Lung (tissue), 12 donors: Measurements from ENCODE around the gene NUDT2. TPM values are rescaled to one million over a fixed set of nuclear protein-coding genes. Genes with fewer than 3 reads are reported as not detected.
"Not testable (repeated sequence)": the region's sequence is repeated elsewhere in the genome, so short reads cannot be mapped to it uniquely, and the experiment has no call there.

Source experiments
- ATAC-seq: fragments of 200-7000 bp; cut with Tn5 transposase; one replicate; pipeline ENCODE4 v1.9.1; 2020; ENCODE audit warnings: moderate number of reproducible peaks; ENCODE audit not compliant: insufficient read depth, low FRiP score
- DNase-seq, 3 donors: peaks; one replicate each; pipeline ENCODE4 v3.0.0-alpha.2; 2013 to 2017
- H3K27ac ChIP-seq, 2 donors: one replicate each; pipeline ENCODE4 v1.5.1; 2013; ENCODE audit warnings: mild to moderate bottlenecking in 2 of 2, moderate library complexity in 2 of 2, control low read depth in 1 of 2, inconsistent platforms in 1 of 2, low read depth in 1 of 2, low read length in 1 of 2
- H3K27me3 ChIP-seq, 3 donors: one replicate each; pipeline ENCODE4 v1.5.1; 2013; ENCODE audit warnings: low read length in 2 of 3; ENCODE audit not compliant: control insufficient read depth in 3 of 3, insufficient read depth in 3 of 3
- H3K36me3 ChIP-seq, 4 donors: one replicate each; pipeline ENCODE4 v1.5.1; 2013; ENCODE audit warnings: low read length in 4 of 4, mild to moderate bottlenecking in 1 of 4, moderate library complexity in 1 of 4; ENCODE audit not compliant: control insufficient read depth in 4 of 4, insufficient read depth in 4 of 4
- H3K4me1 ChIP-seq, 5 donors: one replicate each; pipeline ENCODE4 v1.5.1; 2013; ENCODE audit warnings: low read length in 5 of 5, mild to moderate bottlenecking in 2 of 5, moderate library complexity in 1 of 5; ENCODE audit not compliant: control insufficient read depth in 5 of 5, insufficient read depth in 5 of 5
- H3K4me3 ChIP-seq: one replicate; pipeline ENCODE4 v1.5.1; 2013; ENCODE audit warnings: mild to moderate bottlenecking, control low read depth, moderate library complexity
- H3K9ac ChIP-seq, 2 donors: one replicate each; pipeline ENCODE4 v1.5.1; 2013; ENCODE audit warnings: low read length in 2 of 2, control low read depth in 1 of 2; ENCODE audit not compliant: insufficient read depth in 1 of 2
- H3K9me3 ChIP-seq, 4 donors: one replicate each; pipeline ENCODE4 v1.5.1; 2013; ENCODE audit warnings: low read length in 3 of 4, mild to moderate bottlenecking in 1 of 4, moderate library complexity in 1 of 4; ENCODE audit not compliant: control insufficient read depth in 4 of 4, insufficient read depth in 3 of 4
- WGBS, 2 donors: extraction: QIAGEN DNeasy Blood & Tissue Kit; methylation state at CpG; one replicate each; pipeline ENCODE4 v1.1.7; 2013; 5-methylcytosine and 5-hydroxymethylcytosine counted together
- polyA plus RNA-seq, 2 donors: library from polyadenylated mRNA; stranded (reverse); fragments of 200-250 nt; gene quantifications; one replicate each; pipeline ENCODE4 v1.2.1, GENCODE V29; 2013
- total RNA-seq, 2 donors: library from RNA; depleted of rRNA in 1 of 2; stranded (reverse); fragments of >200 nt in 1 of 2; gene quantifications; one replicate each; pipeline ENCODE4 v1.2.1, GENCODE V29; 2014 to 2021
- TF ChIP-seq, protein P1 (sequence below): IDR thresholded peaks from 2 replicates; pipeline ENCODE4 v1.5.1; 2012; ENCODE audit warnings: mild to moderate bottlenecking; ENCODE audit errors: control extremely low read depth, extremely low read depth
- donor health status: control.
- donor health status: control.
- donor health status: Bipolar disorder and iron deficiency.
- donor health status: healthy.
- donor health status: DM: yes; HTN: yes; CAD: no.

The NUDT2 gene
- total and polyA plus RNA-seq, 4 donors: 11.7 to 20.1 (median 15.6) TPM

DNA sequence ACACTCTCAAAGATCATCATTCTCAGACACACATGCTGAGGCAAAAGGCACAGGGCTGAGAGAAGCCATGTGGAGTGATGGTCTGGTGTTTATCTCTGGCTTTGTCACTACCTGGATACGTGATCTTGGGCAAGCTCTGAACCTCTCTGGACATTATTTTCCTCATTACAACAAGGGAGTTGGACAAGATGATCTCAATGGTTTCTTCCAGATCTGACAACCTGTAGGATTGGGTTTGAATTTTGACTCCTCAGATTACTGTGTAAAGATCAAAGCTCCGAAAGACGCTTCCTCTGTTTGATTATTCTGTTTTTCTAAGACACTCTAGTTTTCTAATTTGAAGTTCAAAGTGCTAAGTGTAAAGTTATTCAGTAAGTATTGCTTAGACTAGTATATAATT lies 20.0 kb downstream of the NUDT2 start:
- Histone ChIP-seq H3K9me3 (no peaks in the 10 kb centered on the region), H3K4me3 (no peak overlapping the region), H3K36me3 (peaks cover 0 to 5% (median 2%) of the 10 kb centered on the region in 4 donors), H3K4me1 (peaks cover 0 to 6% (median 0%) of the 10 kb centered on the region in 5 donors), H3K27me3 (no peaks in the 10 kb centered on the region), H3K27ac (no peak overlapping the region), H3K9ac (no peak overlapping the region)
- TF ChIP-seq, protein P1, sequence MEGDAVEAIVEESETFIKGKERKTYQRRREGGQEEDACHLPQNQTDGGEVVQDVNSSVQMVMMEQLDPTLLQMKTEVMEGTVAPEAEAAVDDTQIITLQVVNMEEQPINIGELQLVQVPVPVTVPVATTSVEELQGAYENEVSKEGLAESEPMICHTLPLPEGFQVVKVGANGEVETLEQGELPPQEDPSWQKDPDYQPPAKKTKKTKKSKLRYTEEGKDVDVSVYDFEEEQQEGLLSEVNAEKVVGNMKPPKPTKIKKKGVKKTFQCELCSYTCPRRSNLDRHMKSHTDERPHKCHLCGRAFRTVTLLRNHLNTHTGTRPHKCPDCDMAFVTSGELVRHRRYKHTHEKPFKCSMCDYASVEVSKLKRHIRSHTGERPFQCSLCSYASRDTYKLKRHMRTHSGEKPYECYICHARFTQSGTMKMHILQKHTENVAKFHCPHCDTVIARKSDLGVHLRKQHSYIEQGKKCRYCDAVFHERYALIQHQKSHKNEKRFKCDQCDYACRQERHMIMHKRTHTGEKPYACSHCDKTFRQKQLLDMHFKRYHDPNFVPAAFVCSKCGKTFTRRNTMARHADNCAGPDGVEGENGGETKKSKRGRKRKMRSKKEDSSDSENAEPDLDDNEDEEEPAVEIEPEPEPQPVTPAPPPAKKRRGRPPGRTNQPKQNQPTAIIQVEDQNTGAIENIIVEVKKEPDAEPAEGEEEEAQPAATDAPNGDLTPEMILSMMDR: no peak
- WGBS, 2 donors: 94 to 98% methylated on average over 3 of the region's 3 CpGs
- ATAC-seq (no peak), DNase-seq (no peak)

DNA sequence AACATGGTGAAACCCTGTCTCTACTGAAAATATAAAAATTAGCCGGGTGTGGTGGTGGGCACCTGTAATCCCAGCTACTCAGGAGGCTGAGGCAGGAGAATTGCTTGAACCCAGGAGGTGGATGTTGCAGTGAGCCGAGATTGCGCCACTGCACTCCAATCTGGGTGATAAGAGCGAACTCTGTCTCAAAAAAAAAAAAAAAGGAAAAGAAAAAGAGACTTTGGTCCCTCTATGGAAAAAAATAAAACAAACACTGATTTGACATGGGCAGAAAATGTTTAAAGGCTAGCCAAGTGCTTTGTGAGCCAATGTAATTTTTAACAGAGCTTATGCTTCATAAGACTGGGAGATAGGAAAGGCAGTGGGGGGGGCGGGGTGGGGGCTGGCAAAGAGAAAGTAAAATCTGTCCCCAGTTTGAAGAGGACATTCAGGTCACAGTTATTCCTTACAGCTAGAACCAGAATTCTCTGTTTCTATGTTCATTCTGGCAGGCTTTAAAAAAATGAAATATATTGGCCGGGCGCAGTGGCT lies 22.8 kb downstream of the NUDT2 start:
- not testable (repeated sequence) for H3K9ac ChIP-seq, H3K36me3 ChIP-seq, ATAC-seq, H3K27ac ChIP-seq, H3K4me1 ChIP-seq, H3K27me3 ChIP-seq, H3K9me3 ChIP-seq, H3K4me3 ChIP-seq
- DNase-seq: peak in 1 of 3 donors; percentile 41
- WGBS, 2 donors: 87 to 92% methylated on average over 7 of the region's 7 CpGs

DNA sequence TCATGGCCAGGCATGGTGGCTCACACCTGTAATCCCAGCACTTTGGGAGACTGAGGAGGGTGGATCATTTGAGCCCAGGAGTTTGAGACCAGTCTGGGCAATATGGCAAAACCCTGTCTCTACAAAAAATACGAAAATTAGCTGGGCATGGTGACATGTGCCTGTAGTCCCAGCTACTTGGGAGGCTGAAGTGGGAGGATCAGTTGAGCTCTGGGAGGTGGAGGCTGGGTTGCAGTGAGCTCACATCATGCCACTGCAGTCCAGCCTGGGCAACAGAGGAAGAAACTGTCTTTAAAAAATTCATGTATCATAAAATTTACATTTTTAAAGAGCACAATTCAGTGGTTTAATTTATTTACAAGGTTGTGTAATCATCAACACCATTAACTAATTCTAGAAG lies 23.6 kb downstream of the NUDT2 start:
- H3K9ac ChIP-seq, H3K27me3 ChIP-seq, H3K4me1 ChIP-seq, DNase-seq, H3K9me3 ChIP-seq, ATAC-seq, H3K36me3 ChIP-seq, H3K27ac ChIP-seq, H3K4me3 ChIP-seq: not testable (repeated sequence)
- 89 to 96% methylated on average over 1 of the region's 1 CpG for WGBS, 2 donors

DNA sequence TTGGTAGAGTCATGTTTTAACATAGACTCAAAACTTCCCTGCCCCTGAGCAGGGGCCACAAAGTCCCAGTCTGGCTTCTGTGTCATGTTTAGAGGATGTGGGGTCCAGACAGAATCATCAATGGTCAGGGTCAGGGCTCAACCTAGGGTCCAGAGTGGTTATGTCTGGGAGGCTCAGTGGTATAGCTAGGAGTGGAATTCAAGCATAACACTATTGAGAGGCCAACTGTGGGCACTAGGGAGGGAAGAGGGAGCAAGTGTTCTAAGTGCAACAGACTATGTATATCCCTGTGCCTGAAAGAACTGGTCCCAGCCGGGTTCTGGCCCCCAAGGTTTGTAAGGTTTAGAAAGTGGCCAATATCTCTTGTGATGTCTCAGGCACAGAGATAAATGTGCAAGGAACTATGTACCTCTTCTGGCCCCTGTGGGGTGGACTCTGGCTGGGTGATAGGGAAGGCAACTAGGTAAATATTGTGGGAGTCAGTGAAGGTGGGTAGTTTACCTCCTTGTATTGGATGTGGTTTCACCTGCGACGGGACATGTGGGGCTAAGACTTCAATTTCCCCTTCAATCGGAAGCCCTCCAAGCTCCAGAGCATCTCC lies 33.3 kb downstream of the NUDT2 start:
- no peak for ATAC-seq

More for the DNA sequence above, 33.3 kb downstream of the NUDT2 start:
- H3K9ac ChIP-seq: no peak overlapping the region
- H3K27me3 ChIP-seq: no peaks in the 10 kb centered on the region
- H3K27ac ChIP-seq: no peak overlapping the region
- H3K4me1 ChIP-seq: peaks cover 0 to 10% (median 4%) of the 10 kb centered on the region in 5 donors
- 93 to 98% methylated on average over 4 of the region's 4 CpGs for WGBS, 2 donors
- no peaks in the 10 kb centered on the region for H3K36me3 ChIP-seq
- no peak overlapping the region for H3K4me3 ChIP-seq
- no peak for DNase-seq
- H3K9me3 ChIP-seq: no peaks in the 10 kb centered on the region
- TF ChIP-seq, protein P1: no peak
